Esophagus muscularis mucosa (tissue), 4 donors: ENCODE measurements around the gene BSND. TPM values are rescaled to one million over a fixed set of nuclear protein-coding genes. Genes with fewer than 3 reads are reported as not detected.

Experiments used
- DNase-seq: peaks from one replicate; pipeline ENCODE4 v3.0.0-alpha.2; 2017; ENCODE audit errors: extremely low spot score
- H3K27ac ChIP-seq, 4 donors: fragments of 200-600 bp; sonication (generic); replicated peaks in 1 of 4; 1 replicate in 3 of 4; 2 replicates in 1 of 4; pipeline ENCODE4 v1.5.1; 2016 to 2019; ENCODE audit warnings: mild to moderate bottlenecking in 1 of 4
- H3K27me3 ChIP-seq, 4 donors: fragments of 200-600 bp; sonication (generic); one replicate each; pipeline versions ENCODE4 v1.5.1 to v1.6.0; 2016 to 2019
- H3K36me3 ChIP-seq, 4 donors: fragments of 200-600 bp; sonication (generic); one replicate each; pipeline ENCODE4 v1.5.1; 2016 to 2019
- H3K4me1 ChIP-seq, 4 donors: fragments of 200-600 bp; sonication (generic); one replicate each; pipeline ENCODE4 v1.5.1; 2016 to 2019
- H3K4me3 ChIP-seq, 4 donors: fragments of 200-600 bp; sonication (generic); 1 replicate in 2 of 4; 2 replicates in 2 of 4; pipeline ENCODE4 v1.5.1; 2016 to 2019; ENCODE audit warnings: mild to moderate bottlenecking in 4 of 4, moderate library complexity in 1 of 4
- H3K9me3 ChIP-seq, 4 donors: fragments of 200-600 bp; sonication (generic); 1 replicate in 3 of 4; 2 replicates in 1 of 4; pipeline ENCODE4 v1.5.1; 2016 to 2019
- CTCF ChIP-seq, 3 experiments: fragments of 200-600 bp in 2 of 3; fragments of 450-650 bp in 1 of 3; sonication (generic) in 2 of 3; IDR thresholded peaks; one replicate each; pipeline ENCODE4 v1.5.1; 2017 to 2019; ENCODE audit warnings: antibody characterized with exemption in 3 of 3, mild to moderate bottlenecking in 2 of 3, moderate library complexity in 1 of 3
- EP300 ChIP-seq: sonication (generic); formaldehyde crosslinking; IDR thresholded peaks from one replicate; pipeline ENCODE4 v1.6.1; 2017; ENCODE audit warnings: antibody characterized with exemption
- POLR2A ChIP-seq: fragments of 450-650 bp; IDR thresholded peaks from one replicate; pipeline ENCODE4 v1.6.1; 2017; ENCODE audit warnings: antibody characterized with exemption, moderate library complexity, mild to moderate bottlenecking, low read depth
- POLR2AphosphoS5 ChIP-seq, 2 donors: sonication (generic); formaldehyde crosslinking; IDR thresholded peaks; one replicate each; pipeline ENCODE4 v1.6.1; 2017; ENCODE audit warnings: antibody characterized with exemption in 2 of 2
- WGBS: methylation state at CpG from one replicate; pipeline ENCODE4 v1.1.5; 2018; 5-methylcytosine and 5-hydroxymethylcytosine counted together
- intact Hi-C: fragments of 100-400 bp; cut with DNase I; formaldehyde crosslinking; loops from one replicate; pipeline ENCODE4 v1.15.1; 2023
- total RNA-seq, 4 donors: library from RNA; depleted of rRNA; stranded (reverse); fragments of >200 nt; gene quantifications; one replicate each; pipeline versions ENCODE4 v1.1.0 to v1.2.1, GENCODE V29; 2016

BSND gene
- total RNA-seq, 4 donors from 2014 or later: not detected

GRCh38 chr1:55038552-55038838 is 39.8 kb downstream of the BSND start:
- WGBS: 89% methylated on average over 3 of the region's 3 CpGs
- no peaks in the 10 kb centered on the region for H3K36me3 ChIP-seq
- H3K9me3 ChIP-seq: no peaks in the 10 kb centered on the region
- no peak for TF ChIP-seq POLR2AphosphoS5 (IDR thresholded peaks at IDR 0.05)
- no peak for TF ChIP-seq EP300
- TF ChIP-seq CTCF (IDR thresholded peaks at IDR 0.05): no peak
- no peak for TF ChIP-seq POLR2A
- no peak overlapping the region for H3K27ac ChIP-seq
- H3K4me3 ChIP-seq: no peak overlapping the region
- peaks cover 7 to 26% (median 23%) of the 10 kb centered on the region in 4 donors for H3K4me1 ChIP-seq
- no peak for DNase-seq
- peaks cover 0 to 45% (median 17%) of the 10 kb centered on the region in 4 donors for H3K27me3 ChIP-seq
- intact Hi-C loops: no loop called here

GRCh38 chr1:55038974-55039341 is 40.2 kb downstream of the BSND start:
- H3K4me1 ChIP-seq: peaks cover 7 to 26% (median 23%) of the 10 kb centered on the region in 4 donors
- H3K27me3 ChIP-seq: peaks cover 0 to 45% (median 15%) of the 10 kb centered on the region in 4 donors
- no peaks in the 10 kb centered on the region for H3K36me3 ChIP-seq
- intact Hi-C loops: no loop called here
- H3K9me3 ChIP-seq: no peaks in the 10 kb centered on the region
- 45% methylated on average over 9 of the region's 9 CpGs for WGBS
- peak overlapping the region in 1 of 4 donors; percentile 36 for H3K4me3 ChIP-seq
- no peak for DNase-seq
- TF ChIP-seq EP300: no peak
- no peak for TF ChIP-seq CTCF (IDR thresholded peaks at IDR 0.05)
- no peak overlapping the region for H3K27ac ChIP-seq

- DNase-seq: no peak
- Histone ChIP-seq H3K36me3 (no peaks in the 10 kb centered on the region), H3K9me3 (no peaks in the 10 kb centered on the region), H3K4me3 (peak within 1 kb of the TSS; percentile 25 to 36 (median 30)), H3K27ac (no peak within 1 kb of the TSS), H3K27me3 (peaks cover 0 to 45% (median 12%) of the 10 kb centered on the region in 4 donors), H3K4me1 (peaks cover 7 to 26% (median 23%) of the 10 kb centered on the region in 4 donors)
- WGBS: 4% methylated on average over 12 of the region's 67 CpGs
- intact Hi-C loops: no loop called here
- TF ChIP-seq CTCF (IDR thresholded peaks at IDR 0.05) (no peak), POLR2AphosphoS5 (IDR thresholded peaks at IDR 0.05) (no peak), POLR2A (no peak), EP300 (no peak)
Measured at GRCh38 chr1:55039342-55040082, 40.8 kb downstream of the BSND start, which contains the start of gene PCSK9. Gene PCSK9, plus strand, starts transcription at chr1:55039548. Its CDS starts 290 bp downstream, at chr1:55039838.

GRCh38 chr1:55040083-55040932 is 41.6 kb downstream of the BSND start:
- 23% methylated on average over 38 of the region's 49 CpGs for WGBS
- peaks cover 7 to 23% (median 21%) of the 10 kb centered on the region in 4 donors for H3K4me1 ChIP-seq
- peaks cover 0 to 45% (median 12%) of the 10 kb centered on the region in 4 donors for H3K27me3 ChIP-seq
- no peak for TF ChIP-seq EP300
- no peak for TF ChIP-seq POLR2AphosphoS5 (IDR thresholded peaks at IDR 0.05)
- TF ChIP-seq POLR2A: no peak
- intact Hi-C loops: no loop called here
- no peaks in the 10 kb centered on the region for H3K36me3 ChIP-seq
- DNase-seq: no peak
- H3K4me3 ChIP-seq: peak overlapping the region; percentile 25 to 36 (median 30)
- no peaks in the 10 kb centered on the region for H3K9me3 ChIP-seq
- no peak overlapping the region for H3K27ac ChIP-seq

GRCh38 chr1:55040933-55041494 is 42.3 kb downstream of the BSND start:
- H3K27ac ChIP-seq: no peak overlapping the region
- H3K4me3 ChIP-seq: no peak overlapping the region
- intact Hi-C loops: no loop called here
- WGBS: 50% methylated on average over 4 of the region's 5 CpGs
- H3K9me3 ChIP-seq: no peaks in the 10 kb centered on the region
- no peak for TF ChIP-seq CTCF (IDR thresholded peaks at IDR 0.05)
- no peak for TF ChIP-seq POLR2A
- TF ChIP-seq EP300: no peak
- TF ChIP-seq POLR2AphosphoS5 (IDR thresholded peaks at IDR 0.05): no peak
- peaks cover 0 to 45% (median 12%) of the 10 kb centered on the region in 4 donors for H3K27me3 ChIP-seq
- H3K4me1 ChIP-seq: peaks cover 7 to 17% (median 14%) of the 10 kb centered on the region in 4 donors
- no peak for DNase-seq
- no peaks in the 10 kb centered on the region for H3K36me3 ChIP-seq
